Measurements from ENCODE around the gene KCNAB1.

DNA sequence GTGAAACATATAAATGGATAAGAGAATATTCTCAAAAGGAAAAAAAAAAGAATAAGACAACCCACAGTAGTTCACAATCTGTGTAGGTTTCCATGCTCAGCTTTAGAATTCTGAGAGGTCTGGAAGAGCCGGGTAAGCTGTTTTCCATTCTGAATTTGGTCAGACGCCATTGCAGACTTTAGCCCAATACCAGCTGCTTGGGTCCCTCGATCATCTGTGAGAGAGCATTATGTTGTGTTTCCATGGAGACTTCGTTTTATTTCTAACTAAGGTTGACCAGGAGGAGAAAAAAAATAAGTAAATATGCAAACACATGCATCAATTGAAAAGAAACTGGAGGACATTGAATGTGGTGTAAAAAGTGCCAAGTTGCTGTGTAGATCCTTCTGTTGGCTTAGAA lies 25.5 kb downstream of the KCNAB1 start:
- TF ChIP-seq, protein P1, sequence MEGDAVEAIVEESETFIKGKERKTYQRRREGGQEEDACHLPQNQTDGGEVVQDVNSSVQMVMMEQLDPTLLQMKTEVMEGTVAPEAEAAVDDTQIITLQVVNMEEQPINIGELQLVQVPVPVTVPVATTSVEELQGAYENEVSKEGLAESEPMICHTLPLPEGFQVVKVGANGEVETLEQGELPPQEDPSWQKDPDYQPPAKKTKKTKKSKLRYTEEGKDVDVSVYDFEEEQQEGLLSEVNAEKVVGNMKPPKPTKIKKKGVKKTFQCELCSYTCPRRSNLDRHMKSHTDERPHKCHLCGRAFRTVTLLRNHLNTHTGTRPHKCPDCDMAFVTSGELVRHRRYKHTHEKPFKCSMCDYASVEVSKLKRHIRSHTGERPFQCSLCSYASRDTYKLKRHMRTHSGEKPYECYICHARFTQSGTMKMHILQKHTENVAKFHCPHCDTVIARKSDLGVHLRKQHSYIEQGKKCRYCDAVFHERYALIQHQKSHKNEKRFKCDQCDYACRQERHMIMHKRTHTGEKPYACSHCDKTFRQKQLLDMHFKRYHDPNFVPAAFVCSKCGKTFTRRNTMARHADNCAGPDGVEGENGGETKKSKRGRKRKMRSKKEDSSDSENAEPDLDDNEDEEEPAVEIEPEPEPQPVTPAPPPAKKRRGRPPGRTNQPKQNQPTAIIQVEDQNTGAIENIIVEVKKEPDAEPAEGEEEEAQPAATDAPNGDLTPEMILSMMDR (IDR thresholded peaks at IDR 0.05 in 2 of 3, conservative IDR thresholded peaks at IDR 0.05 in 1 of 3; ENCODE audit: borderline replicate concordance in 1 of 3, insufficient read depth in 1 of 3, low read depth in 2 of 3, low read length in 2 of 3): no peak
- TF ChIP-seq EZH2 (IDR thresholded peaks at IDR 0.05) (no peak), POLR2A (IDR thresholded peaks at IDR 0.05; ENCODE audit: borderline replicate concordance, extremely low read depth, insufficient read depth, insufficient read length) (no peak)

Data from HCT116 (cell line).